ENCODE data around the gene SLC18A2. TPM values are rescaled to one million over a fixed set of nuclear protein-coding genes. Genes with fewer than 3 reads are reported as not detected.
"Not testable (repeated sequence)": the region's sequence is repeated elsewhere in the genome, so short reads cannot be mapped to it uniquely, and the experiment has no call there.

Gene SLC18A2
- total RNA-seq, 1 experiment from 2014 or later: not detected

DNA sequence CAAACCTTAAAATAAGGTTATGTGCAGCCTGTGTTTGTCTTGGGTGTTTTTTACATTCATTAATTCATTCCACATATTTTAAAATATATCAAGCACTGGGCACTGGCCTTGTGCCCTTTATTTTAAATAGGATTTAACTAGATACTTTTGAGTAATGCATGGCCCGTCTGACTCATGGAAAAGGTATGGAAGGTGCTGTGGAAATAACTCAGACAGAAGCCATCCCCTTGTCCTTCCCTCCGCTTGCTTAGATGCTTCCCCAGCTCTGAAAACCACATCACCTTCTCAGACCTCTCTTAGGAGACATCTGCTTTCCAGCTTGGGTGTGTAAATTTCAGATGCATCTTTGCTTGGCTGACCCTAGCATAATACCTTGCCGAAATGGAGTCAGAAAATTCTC lies 30.5 kb downstream of the SLC18A2 start:
- H3K79me2 ChIP-seq (ENCODE audit: low read length): no peaks in the 10 kb centered on the region
- H3K4me1 ChIP-seq (ENCODE audit: low read length): no peaks in the 10 kb centered on the region
- H3K27me3 ChIP-seq (ENCODE audit: low read length): no peaks in the 10 kb centered on the region
- H2AFZ ChIP-seq (ENCODE audit: low read length): no peak overlapping the region
- no peak overlapping the region for H3K9ac ChIP-seq (ENCODE audit: low read length)
- no peaks in the 10 kb centered on the region for H4K20me1 ChIP-seq (ENCODE audit: insufficient read depth, low read depth, low read length)
- H3K9me3 ChIP-seq (ENCODE audit: low read length): no peaks in the 10 kb centered on the region
- H3K9me2 ChIP-seq (replicated peaks; ENCODE audit: insufficient read depth, low read length): no peaks in the 10 kb centered on the region
- no peaks in the 10 kb centered on the region for H3K36me3 ChIP-seq (ENCODE audit: insufficient read depth, low read length)
- H3K4me3 ChIP-seq (ENCODE audit: low read length): no peak overlapping the region
- no peak overlapping the region for H3K4me2 ChIP-seq (ENCODE audit: low read depth, low read length, poor library complexity, severe bottlenecking)
- no peak for DNase-seq
- H3K27ac ChIP-seq (ENCODE audit: low read length): no peak overlapping the region

DNA sequence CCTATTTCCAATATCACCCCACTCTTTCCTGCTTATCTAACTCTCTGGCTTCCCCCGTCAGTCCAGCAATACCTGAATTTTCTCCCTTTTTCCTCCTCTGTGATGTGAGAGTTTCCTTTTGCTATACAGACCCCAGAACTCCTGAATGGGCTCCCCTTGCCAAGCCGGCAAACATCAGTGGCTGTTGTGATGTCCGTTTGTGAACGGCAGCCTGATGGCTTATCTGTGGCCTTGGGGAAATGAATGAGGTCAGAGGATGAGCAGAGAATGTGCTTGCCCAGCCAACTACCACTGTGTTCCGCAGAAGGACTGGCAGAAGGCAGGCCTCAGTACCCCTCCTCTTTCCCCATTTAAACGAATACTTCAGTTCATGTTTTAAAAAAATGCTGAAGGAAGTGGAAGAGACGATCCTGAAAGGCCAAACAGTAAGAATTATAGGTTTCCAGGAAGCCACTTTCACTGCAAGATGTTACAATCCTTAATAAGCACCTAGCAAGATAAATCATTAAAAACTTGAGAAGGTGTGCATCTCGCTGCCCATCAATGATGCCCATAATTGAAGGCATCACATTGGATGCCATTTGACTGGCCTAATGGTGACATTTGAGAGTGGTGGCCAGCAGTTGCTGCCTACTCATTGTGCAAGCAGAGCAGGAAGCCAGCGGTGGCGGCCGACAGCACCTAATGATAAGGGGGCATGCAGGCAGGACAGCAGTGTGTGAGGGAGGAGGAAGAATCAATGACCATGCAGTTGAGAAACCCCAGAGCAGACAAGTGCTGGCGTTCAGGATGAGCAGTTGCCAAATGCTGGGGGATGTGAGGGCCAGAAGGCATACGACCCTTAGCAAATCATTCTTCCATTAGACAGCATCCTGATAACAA lies 31.5 kb downstream of the SLC18A2 start:
- no peaks in the 10 kb centered on the region for H3K36me3 ChIP-seq (ENCODE audit: insufficient read depth, low read length)
- H4K20me1 ChIP-seq (ENCODE audit: insufficient read depth, low read depth, low read length): no peaks in the 10 kb centered on the region
- H3K9me2 ChIP-seq (replicated peaks; ENCODE audit: insufficient read depth, low read length): no peaks in the 10 kb centered on the region
- no peak overlapping the region for H3K27ac ChIP-seq (ENCODE audit: low read length)
- no peaks in the 10 kb centered on the region for H3K27me3 ChIP-seq (ENCODE audit: low read length)
- no peaks in the 10 kb centered on the region for H3K4me1 ChIP-seq (ENCODE audit: low read length)
- no peaks in the 10 kb centered on the region for H3K79me2 ChIP-seq (ENCODE audit: low read length)
- no peaks in the 10 kb centered on the region for H3K9me3 ChIP-seq (ENCODE audit: low read length)
- H3K4me3 ChIP-seq (ENCODE audit: low read length): no peak overlapping the region
- no peak overlapping the region for H2AFZ ChIP-seq (ENCODE audit: low read length)
- no peak for DNase-seq
- no peak overlapping the region for H3K4me2 ChIP-seq (ENCODE audit: low read depth, low read length, poor library complexity, severe bottlenecking)
- no peak overlapping the region for H3K9ac ChIP-seq (ENCODE audit: low read length)

DNA sequence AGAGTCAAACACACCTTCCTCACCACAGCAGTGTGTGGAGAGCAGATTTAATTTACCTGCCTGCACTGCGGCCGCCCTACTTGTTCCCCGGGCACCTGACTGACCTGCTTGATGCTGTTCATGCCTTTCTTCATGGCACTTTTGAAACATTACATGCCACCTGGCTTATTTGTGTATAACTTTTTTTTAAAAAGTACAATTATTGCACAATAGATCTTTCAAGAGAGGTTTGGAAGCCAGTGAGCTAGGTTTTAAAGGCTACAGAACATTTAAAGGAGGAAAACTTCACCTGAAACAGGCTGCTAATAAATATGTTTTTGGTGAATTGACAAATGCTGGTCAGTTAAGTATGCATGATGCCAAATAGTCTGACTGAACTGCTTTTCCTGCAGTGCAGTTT lies 33.1 kb downstream of the SLC18A2 start:
- no peaks in the 10 kb centered on the region for H3K9me2 ChIP-seq (replicated peaks; ENCODE audit: insufficient read depth, low read length)
- H4K20me1 ChIP-seq (ENCODE audit: insufficient read depth, low read depth, low read length): no peaks in the 10 kb centered on the region
- H3K36me3 ChIP-seq (ENCODE audit: insufficient read depth, low read length): no peaks in the 10 kb centered on the region
- H3K4me2 ChIP-seq (ENCODE audit: low read depth, low read length, poor library complexity, severe bottlenecking): no peak overlapping the region
- no peak overlapping the region for H3K27ac ChIP-seq (ENCODE audit: low read length)
- H3K27me3 ChIP-seq (ENCODE audit: low read length): no peaks in the 10 kb centered on the region
- H3K79me2 ChIP-seq (ENCODE audit: low read length): no peaks in the 10 kb centered on the region
- H3K4me3 ChIP-seq (ENCODE audit: low read length): no peak overlapping the region
- H3K9me3 ChIP-seq (ENCODE audit: low read length): no peaks in the 10 kb centered on the region
- H2AFZ ChIP-seq (ENCODE audit: low read length): no peak overlapping the region
- DNase-seq: no peak
- no peaks in the 10 kb centered on the region for H3K4me1 ChIP-seq (ENCODE audit: low read length)
- H3K9ac ChIP-seq (ENCODE audit: low read length): no peak overlapping the region

DNA sequence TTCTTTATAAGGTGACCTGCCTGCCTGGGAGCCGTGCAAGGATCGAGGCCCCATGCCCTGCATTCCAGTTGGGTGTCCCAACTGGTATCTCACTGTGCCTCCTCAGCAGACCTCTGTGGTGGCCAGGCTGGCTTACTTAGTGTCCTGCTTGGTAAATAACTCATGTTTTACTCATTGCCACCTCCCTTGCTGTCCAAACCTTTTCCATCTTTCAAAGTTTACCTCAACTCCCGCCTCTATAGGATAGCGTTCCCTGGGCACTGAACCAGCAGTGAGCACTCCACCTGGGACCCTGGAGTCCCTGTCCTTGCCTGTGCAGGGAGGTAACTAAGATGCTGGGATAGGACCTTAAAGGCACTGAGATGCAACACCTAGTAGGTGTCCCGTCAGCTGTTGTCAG lies 33.6 kb downstream of the SLC18A2 start:
- Histone ChIP-seq H3K27me3 (ENCODE audit: low read length) (no peaks in the 10 kb centered on the region), H3K9ac (ENCODE audit: low read length) (no peak overlapping the region), H3K4me1 (ENCODE audit: low read length) (no peaks in the 10 kb centered on the region), H3K4me3 (ENCODE audit: low read length) (no peak overlapping the region), H4K20me1 (ENCODE audit: insufficient read depth, low read depth, low read length) (no peaks in the 10 kb centered on the region), H3K4me2 (ENCODE audit: low read depth, low read length, poor library complexity, severe bottlenecking) (no peak overlapping the region), H3K27ac (ENCODE audit: low read length) (no peak overlapping the region), H3K9me3 (ENCODE audit: low read length) (no peaks in the 10 kb centered on the region), H3K79me2 (ENCODE audit: low read length) (no peaks in the 10 kb centered on the region), H3K9me2 (replicated peaks; ENCODE audit: insufficient read depth, low read length) (no peaks in the 10 kb centered on the region), H3K36me3 (ENCODE audit: insufficient read depth, low read length) (no peaks in the 10 kb centered on the region), H2AFZ (ENCODE audit: low read length) (no peak overlapping the region)
- DNase-seq: no peak

DNA sequence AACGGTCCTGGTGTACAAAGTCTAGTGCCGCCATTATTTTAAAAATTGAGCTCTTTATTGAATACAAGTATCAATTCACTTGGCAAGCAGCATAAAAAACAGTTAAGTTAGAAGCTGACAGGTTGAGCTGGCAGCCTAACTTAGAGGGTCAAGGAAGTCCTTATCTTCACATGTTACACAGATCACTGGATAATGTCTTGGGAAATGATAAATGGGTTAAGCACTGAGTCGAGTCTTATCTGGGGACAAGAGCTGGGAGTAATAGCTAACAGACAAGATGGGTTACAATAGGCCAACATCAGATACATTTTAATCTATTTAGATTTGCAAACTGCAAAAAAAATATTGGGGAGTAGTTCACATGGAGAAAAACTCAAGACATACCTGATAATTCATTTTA lies 34.2 kb downstream of the SLC18A2 start:
- no peaks in the 10 kb centered on the region for H4K20me1 ChIP-seq (ENCODE audit: insufficient read depth, low read depth, low read length)
- H3K9me2 ChIP-seq (replicated peaks; ENCODE audit: insufficient read depth, low read length): no peaks in the 10 kb centered on the region
- no peaks in the 10 kb centered on the region for H3K36me3 ChIP-seq (ENCODE audit: insufficient read depth, low read length)
- no peak overlapping the region for H2AFZ ChIP-seq (ENCODE audit: low read length)
- no peaks in the 10 kb centered on the region for H3K27me3 ChIP-seq (ENCODE audit: low read length)
- H3K27ac ChIP-seq (ENCODE audit: low read length): no peak overlapping the region
- no peaks in the 10 kb centered on the region for H3K4me1 ChIP-seq (ENCODE audit: low read length)
- H3K4me2 ChIP-seq (ENCODE audit: low read depth, low read length, poor library complexity, severe bottlenecking): no peak overlapping the region
- H3K4me3 ChIP-seq (ENCODE audit: low read length): no peak overlapping the region
- no peaks in the 10 kb centered on the region for H3K9me3 ChIP-seq (ENCODE audit: low read length)
- no peaks in the 10 kb centered on the region for H3K79me2 ChIP-seq (ENCODE audit: low read length)
- no peak for DNase-seq
- H3K9ac ChIP-seq (ENCODE audit: low read length): no peak overlapping the region

DNA sequence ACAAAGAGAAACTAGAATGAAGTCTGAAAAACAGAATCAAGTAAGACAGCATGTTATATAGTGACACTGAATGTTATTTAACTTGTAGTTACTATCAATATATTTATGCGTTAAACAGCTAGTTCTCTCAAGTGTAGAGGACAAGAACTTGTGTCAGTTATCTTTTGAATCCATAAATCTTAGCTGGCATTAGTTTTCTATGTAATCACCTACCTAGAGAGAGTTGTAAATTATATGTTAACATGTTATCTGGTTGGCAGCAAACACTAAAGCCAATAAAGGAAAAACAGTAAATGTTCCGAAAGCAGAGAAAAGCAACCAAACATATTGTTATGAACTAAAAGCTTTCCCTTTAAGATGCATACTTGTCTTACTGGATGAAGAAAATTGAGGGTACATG lies 36.8 kb downstream of the SLC18A2 start:
- DNase-seq: no peak
- H3K36me3 ChIP-seq (ENCODE audit: insufficient read depth, low read length): no peaks in the 10 kb centered on the region
- H3K9ac ChIP-seq (ENCODE audit: low read length): no peak overlapping the region
- no peaks in the 10 kb centered on the region for H3K9me2 ChIP-seq (replicated peaks; ENCODE audit: insufficient read depth, low read length)
- no peak overlapping the region for H2AFZ ChIP-seq (ENCODE audit: low read length)
- no peaks in the 10 kb centered on the region for H4K20me1 ChIP-seq (ENCODE audit: insufficient read depth, low read depth, low read length)
- H3K27me3 ChIP-seq (ENCODE audit: low read length): no peaks in the 10 kb centered on the region
- no peaks in the 10 kb centered on the region for H3K79me2 ChIP-seq (ENCODE audit: low read length)
- no peak overlapping the region for H3K4me2 ChIP-seq (ENCODE audit: low read depth, low read length, poor library complexity, severe bottlenecking)
- H3K4me3 ChIP-seq (ENCODE audit: low read length): no peak overlapping the region
- H3K4me1 ChIP-seq (ENCODE audit: low read length): no peaks in the 10 kb centered on the region
- H3K9me3 ChIP-seq (ENCODE audit: low read length): no peaks in the 10 kb centered on the region
- no peak overlapping the region for H3K27ac ChIP-seq (ENCODE audit: low read length)

DNA sequence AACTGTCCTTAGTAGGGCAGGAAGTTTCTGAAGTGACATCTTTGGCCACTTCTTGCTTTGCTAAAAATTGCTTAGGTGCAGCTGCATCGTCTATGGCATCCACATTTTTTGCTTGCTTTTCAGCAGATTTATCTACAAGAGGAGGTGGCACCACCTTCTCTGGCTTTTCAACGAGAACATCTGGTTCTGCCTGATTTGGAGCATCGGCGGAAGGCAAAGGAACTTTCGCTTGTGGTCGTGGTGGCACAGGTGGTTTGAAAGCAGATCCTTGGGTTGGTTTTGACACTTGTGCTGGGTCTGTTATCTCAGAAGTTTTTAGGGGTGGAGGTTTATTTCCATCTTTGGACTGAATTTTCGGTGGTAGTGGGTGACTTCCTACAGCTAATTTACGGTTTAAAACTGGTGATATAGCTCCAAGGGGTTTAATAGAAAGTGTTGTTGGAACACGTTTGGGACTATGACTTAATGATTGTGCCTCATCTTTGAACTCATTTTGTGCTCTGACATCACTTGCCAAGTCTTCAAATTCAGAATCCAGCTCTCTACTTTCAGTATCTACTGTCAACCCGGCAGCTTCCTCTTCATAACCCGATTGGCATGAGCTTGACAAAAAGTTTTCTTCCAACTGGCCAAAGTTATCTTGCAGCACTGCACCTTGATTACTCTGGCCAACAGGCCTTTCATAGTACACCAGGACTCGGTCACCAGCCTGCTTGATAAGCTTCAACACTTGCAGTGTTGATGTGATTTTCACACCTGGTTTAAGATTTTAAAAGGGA lies 44.0 kb downstream of the SLC18A2 start:
- Histone ChIP-seq H3K79me2 (ENCODE audit: low read length) (no peaks in the 10 kb centered on the region), H3K36me3 (ENCODE audit: insufficient read depth, low read length) (no peaks in the 10 kb centered on the region), H3K4me3 (ENCODE audit: low read length) (no peak overlapping the region), H3K9me2 (replicated peaks; ENCODE audit: insufficient read depth, low read length) (no peaks in the 10 kb centered on the region), H3K4me1 (ENCODE audit: low read length) (no peaks in the 10 kb centered on the region), H2AFZ (ENCODE audit: low read length) (no peak overlapping the region), H3K27me3 (ENCODE audit: low read length) (no peaks in the 10 kb centered on the region), H3K9me3 (ENCODE audit: low read length) (no peaks in the 10 kb centered on the region), H3K9ac (ENCODE audit: low read length) (no peak overlapping the region), H3K4me2 (ENCODE audit: low read depth, low read length, poor library complexity, severe bottlenecking) (no peak overlapping the region), H4K20me1 (ENCODE audit: insufficient read depth, low read depth, low read length) (no peaks in the 10 kb centered on the region), H3K27ac (ENCODE audit: low read length) (no peak overlapping the region)
- DNase-seq: no peak

DNA sequence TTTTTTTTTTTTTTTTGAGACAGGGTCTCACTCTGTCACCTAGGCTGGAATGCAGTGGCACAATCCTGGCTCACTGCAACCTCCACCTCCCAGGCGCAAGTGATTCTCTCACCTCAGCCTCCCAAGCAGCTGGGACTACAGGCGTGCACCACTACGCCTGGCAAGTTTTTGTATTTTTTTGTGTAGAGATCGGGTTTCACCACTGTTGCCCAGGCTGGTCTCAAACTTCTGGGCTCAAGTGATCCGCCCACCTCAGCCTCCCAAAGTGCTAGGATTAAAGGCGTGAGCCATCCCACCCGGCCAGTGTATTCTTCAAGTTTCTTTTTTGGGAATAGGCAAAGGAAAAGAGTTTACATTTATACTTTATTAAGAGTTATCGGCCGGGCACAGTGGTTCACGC lies 50.0 kb downstream of the SLC18A2 start:
- H3K9me3 ChIP-seq (ENCODE audit: low read length); H3K27me3 ChIP-seq (ENCODE audit: low read length); H3K4me1 ChIP-seq (ENCODE audit: low read length); H2AFZ ChIP-seq (ENCODE audit: low read length); H3K79me2 ChIP-seq (ENCODE audit: low read length); DNase-seq; H3K4me3 ChIP-seq (ENCODE audit: low read length); H3K9me2 ChIP-seq (replicated peaks; ENCODE audit: insufficient read depth, low read length); H3K36me3 ChIP-seq (ENCODE audit: insufficient read depth, low read length); H3K4me2 ChIP-seq (ENCODE audit: low read depth, low read length, poor library complexity, severe bottlenecking); H4K20me1 ChIP-seq (ENCODE audit: insufficient read depth, low read depth, low read length); H3K9ac ChIP-seq (ENCODE audit: low read length); H3K27ac ChIP-seq (ENCODE audit: low read length): not testable (repeated sequence)
